GM23338 (cell line): Measurements from ENCODE around the gene ITGB2. TPM values are rescaled to one million over a fixed set of nuclear protein-coding genes. Genes with fewer than 3 reads are reported as not detected.

Source experiments
- ATAC-seq: fragments of 200-7000 bp; cut with Tn5 transposase; 3 replicates; pipeline ENCODE4 v1.9.1; 2020
- DNase-seq: peaks from one replicate; pipeline ENCODE4 v3.0.0-alpha.2; 2015; ENCODE audit warnings: low spot score
- H2AFZ ChIP-seq: fragments of 200-600 bp; sonication (generic); 2 replicates; pipeline ENCODE4 v1.8.0; 2016; ENCODE audit warnings: antibody characterized with exemption, mild to moderate bottlenecking, moderate library complexity
- H3F3A ChIP-seq: fragments of 200-600 bp; sonication (generic); replicated peaks from 2 replicates; pipeline ENCODE4 v1.8.0; 2017; ENCODE audit warnings: antibody characterized with exemption, mixed run types, low read depth
- H3K27ac ChIP-seq: fragments of 200-600 bp; sonication (generic); 2 replicates; pipeline ENCODE4 v1.6.1; 2016; ENCODE audit warnings: low read depth
- H3K27me3 ChIP-seq: fragments of 200-600 bp; sonication (generic); 2 replicates; pipeline ENCODE4 v1.8.0; 2016; ENCODE audit warnings: mild to moderate bottlenecking, mixed run types, moderate library complexity; ENCODE audit not compliant: insufficient read depth
- H3K36me3 ChIP-seq: fragments of 200-600 bp; sonication (generic); 2 replicates; pipeline ENCODE4 v1.8.0; 2016; ENCODE audit warnings: mild to moderate bottlenecking; ENCODE audit not compliant: insufficient read depth
- H3K4me1 ChIP-seq: fragments of 200-600 bp; sonication (generic); 2 replicates; pipeline ENCODE4 v1.8.0; 2016; ENCODE audit warnings: mild to moderate bottlenecking, moderate library complexity; ENCODE audit not compliant: insufficient read depth
- H3K4me2 ChIP-seq: fragments of 200-600 bp; sonication (generic); 2 replicates; pipeline ENCODE4 v1.7.1; 2017; ENCODE audit warnings: mixed run types
- H3K4me3 ChIP-seq: fragments of 200-600 bp; sonication (generic); 2 replicates; pipeline ENCODE4 v1.6.1; 2016; ENCODE audit warnings: mixed run types
- H3K79me2 ChIP-seq: fragments of 200-600 bp; sonication (generic); replicated peaks from 2 replicates; pipeline ENCODE4 v1.8.0; 2017; ENCODE audit warnings: mild to moderate bottlenecking; ENCODE audit not compliant: insufficient read depth
- H3K9me2 ChIP-seq: fragments of 200-600 bp; sonication (generic); 2 replicates; pipeline ENCODE4 v1.8.0; 2017; ENCODE audit not compliant: insufficient read depth
- H4K20me1 ChIP-seq: fragments of 200-600 bp; sonication (generic); replicated peaks from 2 replicates; pipeline ENCODE4 v1.8.0; 2017; ENCODE audit warnings: mild to moderate bottlenecking; ENCODE audit not compliant: insufficient read depth
- H3K27ac Mint-ChIP-seq: 2 replicates; pipeline ENCODE4 v1.8.0; 2020; ENCODE audit warnings: inconsistent platforms, mild to moderate bottlenecking, moderate library complexity, mixed read lengths
- H3K27me3 Mint-ChIP-seq: 3 replicates; pipeline ENCODE4 v1.8.0; 2022; ENCODE audit warnings: low read depth, mild to moderate bottlenecking, moderate library complexity, mixed read lengths, inconsistent platforms; ENCODE audit not compliant: insufficient read depth, poor library complexity
- H3K36me3 Mint-ChIP-seq: 3 replicates; pipeline ENCODE4 v1.8.0; 2021; ENCODE audit warnings: low read depth, mild to moderate bottlenecking, inconsistent platforms, moderate library complexity, mixed read lengths
- H3K4me1 Mint-ChIP-seq: 3 replicates; pipeline ENCODE4 v1.8.0; 2020; ENCODE audit warnings: mild to moderate bottlenecking, inconsistent platforms, mixed read lengths
- H3K4me3 Mint-ChIP-seq: 3 replicates; pipeline ENCODE4 v1.8.0; 2021; ENCODE audit warnings: moderate library complexity, mild to moderate bottlenecking, inconsistent platforms, mixed read lengths
- H3K9me3 Mint-ChIP-seq: 3 replicates; pipeline ENCODE4 v1.8.0; 2020; ENCODE audit warnings: moderate library complexity, mild to moderate bottlenecking, inconsistent platforms, mixed read lengths
- CREB1 ChIP-seq: fragments of 250-450 bp; sonication (Bioruptor Pico); IDR thresholded peaks from 2 replicates; pipeline ENCODE4 v1.5.0; 2020; ENCODE audit warnings: low read depth, mild to moderate bottlenecking, moderate library complexity
- ETS1 ChIP-seq: IDR thresholded peaks from 2 replicates; pipeline ENCODE4 v1.6.1; 2016; ENCODE audit warnings: antibody characterized with exemption
- EZH2phosphoT487 ChIP-seq: fragments of 200-600 bp; sonication (generic); IDR thresholded peaks from one replicate; pipeline ENCODE4 v1.8.1; 2018; ENCODE audit warnings: antibody characterized with exemption; ENCODE audit not compliant: unreplicated experiment
- JUNB ChIP-seq: IDR thresholded peaks from one replicate; pipeline ENCODE4 v1.6.1; 2016; ENCODE audit warnings: antibody characterized with exemption; ENCODE audit not compliant: unreplicated experiment
- NANOG ChIP-seq: IDR thresholded peaks from 2 replicates; pipeline ENCODE4 v1.6.1; 2016; ENCODE audit warnings: antibody characterized with exemption, borderline replicate concordance
- POLR2AphosphoS5 ChIP-seq: IDR thresholded peaks from 2 replicates; pipeline ENCODE4 v1.6.1; 2016; ENCODE audit warnings: antibody characterized with exemption, low read depth
- REST ChIP-seq: IDR thresholded peaks from one replicate; pipeline ENCODE4 v1.6.1; 2018; ENCODE audit warnings: antibody characterized with exemption; ENCODE audit not compliant: unreplicated experiment
- ZNF114 ChIP-seq: fragments of 250-450 bp; sonication (Bioruptor Pico); IDR thresholded peaks from 2 replicates; pipeline ENCODE4 v1.5.0; 2020; ENCODE audit warnings: mild to moderate bottlenecking, moderate library complexity
- ZNF331 ChIP-seq: fragments of 250-450 bp; sonication (Bioruptor Pico); IDR thresholded peaks from 2 replicates; pipeline ENCODE4 v1.5.0; 2020; ENCODE audit warnings: low read depth, mild to moderate bottlenecking, moderate library complexity
- ZNF462 ChIP-seq: fragments of 250-450 bp; sonication (Bioruptor Pico); IDR thresholded peaks from 2 replicates; pipeline ENCODE4 v1.5.0; 2020; ENCODE audit warnings: mild to moderate bottlenecking, moderate library complexity
- polyA plus RNA-seq: library from polyadenylated mRNA; unstranded; fragments of >200 nt; fragmentation: Nextera tagmentation; extraction: Ambion mirVana; gene quantifications from 2 replicates; pipeline ENCODE4 v1.2.1, GENCODE V29; 2016
- total RNA-seq: library from RNA; depleted of rRNA; stranded (reverse); fragments of >200 nt; shearing (Covaris generic); gene quantifications from 2 replicates; pipeline ENCODE4 v1.2.3, GENCODE V29; 2014

Gene ITGB2
- total and polyA plus RNA-seq, 2 experiments from 2014 or later = 0.44 to 0.63 TPM

DNA sequence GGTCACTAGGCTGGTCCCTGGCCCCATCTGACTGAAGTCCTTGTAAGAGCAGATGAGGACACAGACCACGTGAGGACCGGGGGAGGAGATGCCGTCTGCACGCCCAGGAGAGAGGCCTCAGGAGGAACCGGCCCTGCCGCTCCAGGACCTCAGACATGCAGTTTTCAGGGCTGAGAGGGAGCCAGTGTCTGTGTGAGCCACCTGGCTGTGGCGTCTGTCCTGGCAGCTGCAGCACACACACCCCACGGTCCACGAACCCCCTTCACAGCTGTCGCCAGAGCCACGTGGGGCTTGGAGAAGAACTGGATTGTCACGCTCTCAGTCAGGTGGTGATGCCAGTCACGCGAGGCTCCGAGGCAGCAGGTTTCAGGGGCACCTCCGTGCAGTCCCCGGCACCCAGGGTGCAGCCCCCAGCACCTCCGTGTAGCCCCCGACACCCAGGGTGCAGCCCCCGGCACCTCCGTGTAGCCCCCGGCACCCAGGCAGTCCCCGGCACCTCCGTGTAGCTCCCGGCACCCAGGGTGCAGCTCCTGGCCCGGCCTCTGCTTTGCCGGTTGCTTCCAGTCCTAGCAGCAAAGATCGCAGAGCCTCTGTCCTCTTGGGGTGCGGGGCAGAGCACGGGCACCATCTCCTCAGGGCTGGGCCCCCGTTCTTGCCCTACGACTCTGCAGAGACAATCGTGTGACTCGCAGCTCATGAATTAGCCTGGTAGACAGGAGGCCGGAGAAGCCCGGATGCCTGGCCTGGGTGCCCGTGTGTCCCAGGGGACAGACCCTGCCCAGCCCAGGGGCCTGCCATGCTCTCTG lies 83.8 kb downstream of the ITGB2 start (continued):
- TF ChIP-seq REST = no peak
- no peak for TF ChIP-seq CREB1
- no peak for TF ChIP-seq POLR2AphosphoS5
- no peak for TF ChIP-seq JUNB
- TF ChIP-seq ZNF114 = no peak
- TF ChIP-seq ETS1 = no peak
- no peak for TF ChIP-seq NANOG
- TF ChIP-seq EZH2phosphoT487 = no peak
- TF ChIP-seq ZNF331 (CRISPR knock-in tag) = no peak

GRCh38 chr21:44836349-44836665 lies 84.4 kb downstream of the ITGB2 start:
- peaks cover 4% of the 10 kb centered on the region for H3K4me1 Mint-ChIP-seq
- no peak for TF ChIP-seq ZNF462
- no peaks in the 10 kb centered on the region for H3K9me3 Mint-ChIP-seq
- no peak overlapping the region for H3K4me3 Mint-ChIP-seq
- Histone ChIP-seq H3K4me1 (no peaks in the 10 kb centered on the region), H3F3A (no peaks in the 10 kb centered on the region), H3K4me2 (no peak overlapping the region), H2AFZ (no peak overlapping the region), H3K4me3 (no peak overlapping the region), H3K27ac (no peak overlapping the region), H3K9me2 (no peaks in the 10 kb centered on the region), H3K27me3 (no peaks in the 10 kb centered on the region), H4K20me1 (no peaks in the 10 kb centered on the region), H3K79me2 (no peaks in the 10 kb centered on the region), H3K36me3 (no peaks in the 10 kb centered on the region)
- no peaks in the 10 kb centered on the region for H3K36me3 Mint-ChIP-seq
- no peak overlapping the region for H3K27ac Mint-ChIP-seq
- H3K27me3 Mint-ChIP-seq = peaks cover 6% of the 10 kb centered on the region
- DNase-seq (no peak), ATAC-seq (no peak)
